Adrenal gland (tissue), 5 donors: ENCODE measurements around the gene AGPAT1.

Experiments
- CTCF ChIP-seq, 6 experiments: fragments of 450-650 bp in 4 of 6; fragments of 200-600 bp in 2 of 6; sonication (generic) in 1 of 6; IDR thresholded peaks; 1 replicate in 5 of 6; 2 replicates in 1 of 6; pipeline versions ENCODE4 v1.5.1 to v1.8.0; 2016 to 2021; ENCODE audit warnings: antibody characterized with exemption in 6 of 6, mild to moderate bottlenecking in 2 of 6, moderate library complexity in 1 of 6
- POLR2A ChIP-seq, 2 donors: fragments of 450-650 bp; IDR thresholded peaks; one replicate each; pipeline ENCODE4 v1.6.1; 2017; ENCODE audit warnings: antibody characterized with exemption in 2 of 2, mild to moderate bottlenecking in 2 of 2, moderate library complexity in 1 of 2
- donor health status: DM: no; HTN: no; CAD: no.

- TF ChIP-seq POLR2A (IDR thresholded peaks at IDR 0.05) (no peak), CTCF (IDR thresholded peaks at IDR 0.05) (no peak)
These were observed 42.1 kb downstream of the AGPAT1 start for GRCh38 chr6:32133786-32134185.
